HCT116 (cell line): ENCODE data around the gene INTS1.

Experiments
- CEBPB ChIP-seq: IDR thresholded peaks from 2 replicates; pipeline ENCODE4 v1.6.1; 2012; ENCODE audit warnings: low read depth
- EZH2 ChIP-seq: fragments of 200-600 bp; sonication (generic); IDR thresholded peaks from 2 replicates; pipeline ENCODE4 v1.6.1; 2017; ENCODE audit warnings: antibody characterized with exemption, mixed run types
- JUND ChIP-seq: IDR thresholded peaks from 2 replicates; pipeline ENCODE4 v1.6.1; 2012
- POLR2A ChIP-seq: IDR thresholded peaks from 2 replicates; pipeline ENCODE4 v1.7.0; 2011; ENCODE audit warnings: borderline replicate concordance; ENCODE audit not compliant: insufficient read depth, insufficient read length; ENCODE audit errors: extremely low read depth
- POLR2AphosphoS5 ChIP-seq: IDR thresholded peaks from 2 replicates; pipeline ENCODE4 v1.6.1; 2011; ENCODE audit warnings: mild to moderate bottlenecking, low read depth, low read length, moderate library complexity
- RAD21 ChIP-seq: IDR thresholded peaks from 2 replicates; pipeline ENCODE4 v1.6.1; 2012; ENCODE audit warnings: low read depth, mild to moderate bottlenecking
- SP1 ChIP-seq: IDR thresholded peaks from 2 replicates; pipeline ENCODE4 v1.6.1; 2012; ENCODE audit warnings: low read depth
- TF ChIP-seq, protein P1 (sequence below), 3 experiments: fragments of 200-600 bp in 1 of 3; sonication (generic) in 1 of 3; IDR thresholded peaks in 2 of 3; conservative IDR thresholded peaks in 1 of 3; 2 replicates each; pipeline ENCODE4 v1.5.1; 2012 to 2017; ENCODE audit warnings: low read depth in 2 of 3, low read length in 2 of 3, antibody characterized with exemption in 1 of 3, borderline replicate concordance in 1 of 3, control low read depth in 1 of 3, mild to moderate bottlenecking in 1 of 3, mixed read lengths in 1 of 3, mixed run types in 1 of 3, moderate library complexity in 1 of 3; ENCODE audit not compliant: insufficient read depth in 1 of 3

DNA sequence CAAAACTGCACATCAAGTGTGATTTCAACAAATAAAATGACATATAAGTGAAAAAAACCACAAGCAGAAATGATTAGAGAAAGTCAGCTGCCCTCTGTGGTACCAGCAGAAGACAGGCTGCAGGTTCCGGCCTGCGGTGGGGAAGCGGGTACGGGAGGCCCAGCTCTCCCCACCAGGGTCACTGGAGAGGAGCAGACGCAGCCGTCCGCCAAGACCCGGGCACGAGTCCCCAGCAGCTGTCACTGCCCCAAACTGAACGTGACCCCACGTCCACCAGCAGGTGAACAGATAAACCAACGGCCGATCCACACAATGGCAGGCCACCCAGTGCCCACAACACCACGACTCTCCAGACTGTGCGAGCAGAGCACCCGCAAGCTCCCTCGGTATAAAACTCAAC is 28.8 kb downstream of the INTS1 start:
- TF ChIP-seq RAD21 (no peak), POLR2AphosphoS5 (no peak), SP1 (no peak), CEBPB (no peak), JUND (no peak), POLR2A (no peak), EZH2 (no peak)
- TF ChIP-seq, protein P1, sequence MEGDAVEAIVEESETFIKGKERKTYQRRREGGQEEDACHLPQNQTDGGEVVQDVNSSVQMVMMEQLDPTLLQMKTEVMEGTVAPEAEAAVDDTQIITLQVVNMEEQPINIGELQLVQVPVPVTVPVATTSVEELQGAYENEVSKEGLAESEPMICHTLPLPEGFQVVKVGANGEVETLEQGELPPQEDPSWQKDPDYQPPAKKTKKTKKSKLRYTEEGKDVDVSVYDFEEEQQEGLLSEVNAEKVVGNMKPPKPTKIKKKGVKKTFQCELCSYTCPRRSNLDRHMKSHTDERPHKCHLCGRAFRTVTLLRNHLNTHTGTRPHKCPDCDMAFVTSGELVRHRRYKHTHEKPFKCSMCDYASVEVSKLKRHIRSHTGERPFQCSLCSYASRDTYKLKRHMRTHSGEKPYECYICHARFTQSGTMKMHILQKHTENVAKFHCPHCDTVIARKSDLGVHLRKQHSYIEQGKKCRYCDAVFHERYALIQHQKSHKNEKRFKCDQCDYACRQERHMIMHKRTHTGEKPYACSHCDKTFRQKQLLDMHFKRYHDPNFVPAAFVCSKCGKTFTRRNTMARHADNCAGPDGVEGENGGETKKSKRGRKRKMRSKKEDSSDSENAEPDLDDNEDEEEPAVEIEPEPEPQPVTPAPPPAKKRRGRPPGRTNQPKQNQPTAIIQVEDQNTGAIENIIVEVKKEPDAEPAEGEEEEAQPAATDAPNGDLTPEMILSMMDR (IDR thresholded peaks at IDR 0.05 in 2 of 3, conservative IDR thresholded peaks at IDR 0.05 in 1 of 3; ENCODE audit: borderline replicate concordance in 1 of 3, insufficient read depth in 1 of 3, low read depth in 2 of 3, low read length in 2 of 3) = no peak
